WTC11 (cell line): ENCODE results near the gene DOCK8. TPM values are rescaled to one million over a fixed set of nuclear protein-coding genes. Genes with fewer than 3 reads are reported as not detected.

Experiments
- ATAC-seq: fragments of 200-7000 bp; cut with Tn5 transposase; 2 replicates; pipeline ENCODE4 v1.10.0; 2021; ENCODE audit warnings: mild to moderate bottlenecking, moderate library complexity
- CTCF ChIA-PET: fragments of 300-600 bp; sonication (Branson Sonifier 250); formaldehyde crosslinking; loops from one replicate; lab custom pipeline; 2021; ENCODE audit warnings: antibody characterized with exemption; lab: Charles Lee
- POLR2A ChIA-PET: fragments of 350-600 bp; sonication (Branson Sonifier 250); formaldehyde crosslinking; loops from one replicate; lab custom pipeline; 2021; ENCODE audit warnings: antibody characterized with exemption; lab: Charles Lee
- DNase-seq: peaks from one replicate; pipeline ENCODE4 v3.0.0; 2021; ENCODE audit warnings: low spot score
- H3K27ac Mint-ChIP-seq: 2 replicates; pipeline ENCODE4 v1.8.0; 2021; ENCODE audit warnings: mixed read lengths
- H3K27me3 Mint-ChIP-seq: 2 replicates; pipeline ENCODE4 v1.8.0; 2021; ENCODE audit warnings: low read depth, mild to moderate bottlenecking, moderate library complexity, mixed read lengths
- H3K36me3 Mint-ChIP-seq: 2 replicates; pipeline ENCODE4 v1.8.0; 2021; ENCODE audit warnings: mixed read lengths
- H3K4me1 Mint-ChIP-seq: 2 replicates; pipeline ENCODE4 v1.8.0; 2022; ENCODE audit warnings: mixed read lengths
- H3K4me3 Mint-ChIP-seq: 2 replicates; pipeline ENCODE4 v1.8.0; 2021; ENCODE audit warnings: mild to moderate bottlenecking, moderate library complexity, mixed read lengths
- H3K9me3 Mint-ChIP-seq: 2 replicates; pipeline ENCODE4 v1.8.0; 2021; ENCODE audit warnings: mixed read lengths
- ETV6 ChIP-seq: sonication (generic); formaldehyde crosslinking; IDR thresholded peaks from 2 replicates; pipeline ENCODE4 v1.8.1; 2022; ENCODE audit warnings: mild to moderate bottlenecking, missing genetic modification reagents
- FOXK1 ChIP-seq: sonication (generic); formaldehyde crosslinking; IDR thresholded peaks from 2 replicates; pipeline ENCODE4 v1.8.0; 2022; ENCODE audit warnings: mild to moderate bottlenecking, moderate library complexity, missing genetic modification reagents
- FOXP1 ChIP-seq: sonication (generic); formaldehyde crosslinking; IDR thresholded peaks from 2 replicates; pipeline ENCODE4 v1.8.0; 2022; ENCODE audit warnings: missing genetic modification reagents, mild to moderate bottlenecking, moderate library complexity, borderline replicate concordance
- GABPB1 ChIP-seq: sonication (generic); formaldehyde crosslinking; IDR thresholded peaks from 2 replicates; pipeline ENCODE4 v1.8.1; 2023; ENCODE audit warnings: mild to moderate bottlenecking, missing genetic modification reagents
- GRHL2 ChIP-seq: fragments of 250-450 bp; sonication (Bioruptor Pico); IDR thresholded peaks from 2 replicates; pipeline ENCODE4 v1.8.0; 2022; ENCODE audit warnings: mild to moderate bottlenecking, moderate library complexity; ENCODE audit not compliant: insufficient replicate concordance, severe bottlenecking
- SP1 ChIP-seq: sonication (generic); formaldehyde crosslinking; conservative IDR thresholded peaks from 2 replicates; pipeline ENCODE4 v1.8.1; 2022; ENCODE audit warnings: missing genetic modification reagents
- TCF7 ChIP-seq: sonication (generic); formaldehyde crosslinking; IDR thresholded peaks from 2 replicates; pipeline ENCODE4 v1.8.0; 2022; ENCODE audit warnings: mild to moderate bottlenecking, low read depth, missing genetic modification reagents, moderate library complexity
- TEAD1 ChIP-seq: sonication (generic); formaldehyde crosslinking; IDR thresholded peaks from 2 replicates; pipeline ENCODE4 v1.8.0; 2022; ENCODE audit warnings: mild to moderate bottlenecking, missing genetic modification reagents
- TEAD4 ChIP-seq: sonication (generic); formaldehyde crosslinking; IDR thresholded peaks from 2 replicates; pipeline ENCODE4 v1.8.0; 2022; ENCODE audit warnings: mild to moderate bottlenecking, missing genetic modification reagents
- TP53 ChIP-seq: sonication (generic); formaldehyde crosslinking; IDR thresholded peaks from 2 replicates; pipeline ENCODE4 v1.8.1; 2023; ENCODE audit warnings: mild to moderate bottlenecking, missing genetic modification reagents
- ZBTB21 ChIP-seq: sonication (generic); formaldehyde crosslinking; IDR thresholded peaks from 2 replicates; pipeline ENCODE4 v1.8.1; 2023; ENCODE audit warnings: mild to moderate bottlenecking, missing genetic modification reagents, borderline replicate concordance
- ZNF121 ChIP-seq: sonication (generic); formaldehyde crosslinking; IDR thresholded peaks from 2 replicates; pipeline ENCODE4 v1.8.0; 2023; ENCODE audit warnings: missing genetic modification reagents
- ZNF416 ChIP-seq: fragments of 250-450 bp; sonication (Bioruptor Pico); IDR thresholded peaks from 2 replicates; pipeline ENCODE4 v1.9.0; 2021; ENCODE audit warnings: mild to moderate bottlenecking, inconsistent platforms
- ZNF671 ChIP-seq: fragments of 250-450 bp; sonication (Bioruptor Pico); IDR thresholded peaks from 2 replicates; pipeline ENCODE4 v1.8.0; 2021; ENCODE audit warnings: mild to moderate bottlenecking
- total RNA-seq: library from RNA; stranded (reverse); gene quantifications from 3 replicates; pipeline ENCODE4 v1.2.3, GENCODE V29; 2021
- TF ChIP-seq, protein P1 (sequence below): sonication (generic); formaldehyde crosslinking; IDR thresholded peaks from 2 replicates; pipeline ENCODE4 v1.8.1; 2022; ENCODE audit warnings: low read depth, mild to moderate bottlenecking, moderate library complexity, missing genetic modification reagents, borderline replicate concordance
- TF ChIP-seq, protein P2 (sequence below): sonication (generic); formaldehyde crosslinking; IDR thresholded peaks from 2 replicates; pipeline ENCODE4 v1.8.1; 2023; ENCODE audit warnings: mild to moderate bottlenecking, missing genetic modification reagents, moderate library complexity
- TF ChIP-seq, protein P3 (sequence below): fragments of 250-450 bp; sonication (Bioruptor Pico); IDR thresholded peaks from 2 replicates; pipeline ENCODE4 v1.9.0; 2021; ENCODE audit warnings: mild to moderate bottlenecking
- TF ChIP-seq, protein P4 (sequence below): fragments of 200-600 bp; IDR thresholded peaks from 2 replicates; pipeline ENCODE4 v1.8.0; 2022; ENCODE audit warnings: antibody characterized with exemption
- TF ChIP-seq, protein P5 (sequence below): sonication (generic); formaldehyde crosslinking; IDR thresholded peaks from 2 replicates; pipeline ENCODE4 v1.8.1; 2023; ENCODE audit warnings: mild to moderate bottlenecking, missing genetic modification reagents, borderline replicate concordance

The DOCK8 gene
- total RNA-seq, 1 experiment from 2014 or later = 3.2 TPM

DNA sequence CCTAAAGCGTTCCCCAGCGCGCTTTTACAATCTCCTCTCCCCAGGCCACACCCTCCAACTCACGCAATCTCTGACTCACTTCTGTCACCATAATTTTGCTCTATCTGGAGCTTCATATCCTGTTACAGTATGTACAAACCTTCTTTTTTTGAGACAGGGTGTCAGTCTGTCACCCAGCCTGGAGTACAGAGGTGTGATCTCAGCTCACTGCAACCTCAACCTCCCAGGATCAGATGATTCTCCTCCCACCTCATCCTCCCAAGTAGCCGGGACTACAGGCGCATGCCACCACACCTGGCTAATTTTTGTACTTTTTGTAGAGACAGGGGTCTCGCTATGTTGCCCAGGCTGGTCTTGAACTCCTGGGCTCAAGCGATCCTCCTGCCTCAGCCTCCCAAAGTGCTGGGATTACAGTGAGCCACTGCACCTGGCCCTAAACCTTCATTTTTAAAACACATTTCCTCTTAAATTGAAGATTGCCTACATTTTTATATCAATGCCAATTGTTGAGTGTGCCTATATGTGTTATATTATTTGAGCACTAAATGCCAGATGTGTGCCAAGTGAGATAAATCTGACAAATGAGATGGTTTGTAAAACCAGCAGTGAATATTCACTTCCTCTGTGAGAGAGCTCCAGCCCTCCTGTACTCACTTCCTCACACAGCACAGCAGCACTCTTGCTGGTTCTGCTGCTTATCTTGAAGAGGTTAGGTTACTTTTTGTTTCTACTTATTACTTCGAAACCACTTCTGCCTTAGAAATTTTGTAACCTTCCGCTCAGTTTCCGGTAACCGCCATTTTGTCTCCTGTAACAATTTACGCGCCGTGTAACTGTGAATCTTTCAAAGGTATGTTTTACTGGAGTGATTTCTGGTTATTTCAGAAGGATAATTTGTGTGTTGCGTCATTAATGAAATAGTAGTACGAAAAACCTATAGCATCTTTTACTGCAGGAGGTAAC lies 57.9 kb downstream of the DOCK8 start (continued):
- TF ChIP-seq TEAD1 (no peak), ZNF671 (CRISPR knock-in tag) (no peak), FOXK1 (no peak), TCF7 (CRISPR knock-in tag) (no peak), ZNF121 (CRISPR knock-in tag) (no peak), GRHL2 (no peak), ZBTB21 (CRISPR knock-in tag) (no peak), TP53 (CRISPR knock-in tag) (no peak), GABPB1 (no peak)
- TF ChIP-seq, protein P1, sequence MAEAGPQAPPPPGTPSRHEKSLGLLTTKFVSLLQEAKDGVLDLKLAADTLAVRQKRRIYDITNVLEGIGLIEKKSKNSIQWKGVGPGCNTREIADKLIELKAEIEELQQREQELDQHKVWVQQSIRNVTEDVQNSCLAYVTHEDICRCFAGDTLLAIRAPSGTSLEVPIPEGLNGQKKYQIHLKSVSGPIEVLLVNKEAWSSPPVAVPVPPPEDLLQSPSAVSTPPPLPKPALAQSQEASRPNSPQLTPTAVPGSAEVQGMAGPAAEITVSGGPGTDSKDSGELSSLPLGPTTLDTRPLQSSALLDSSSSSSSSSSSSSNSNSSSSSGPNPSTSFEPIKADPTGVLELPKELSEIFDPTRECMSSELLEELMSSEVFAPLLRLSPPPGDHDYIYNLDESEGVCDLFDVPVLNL = no peak
- TF ChIP-seq, protein P2, sequence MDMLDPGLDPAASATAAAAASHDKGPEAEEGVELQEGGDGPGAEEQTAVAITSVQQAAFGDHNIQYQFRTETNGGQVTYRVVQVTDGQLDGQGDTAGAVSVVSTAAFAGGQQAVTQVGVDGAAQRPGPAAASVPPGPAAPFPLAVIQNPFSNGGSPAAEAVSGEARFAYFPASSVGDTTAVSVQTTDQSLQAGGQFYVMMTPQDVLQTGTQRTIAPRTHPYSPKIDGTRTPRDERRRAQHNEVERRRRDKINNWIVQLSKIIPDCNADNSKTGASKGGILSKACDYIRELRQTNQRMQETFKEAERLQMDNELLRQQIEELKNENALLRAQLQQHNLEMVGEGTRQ (CRISPR knock-in tag) = no peak
- TF ChIP-seq, protein P3, sequence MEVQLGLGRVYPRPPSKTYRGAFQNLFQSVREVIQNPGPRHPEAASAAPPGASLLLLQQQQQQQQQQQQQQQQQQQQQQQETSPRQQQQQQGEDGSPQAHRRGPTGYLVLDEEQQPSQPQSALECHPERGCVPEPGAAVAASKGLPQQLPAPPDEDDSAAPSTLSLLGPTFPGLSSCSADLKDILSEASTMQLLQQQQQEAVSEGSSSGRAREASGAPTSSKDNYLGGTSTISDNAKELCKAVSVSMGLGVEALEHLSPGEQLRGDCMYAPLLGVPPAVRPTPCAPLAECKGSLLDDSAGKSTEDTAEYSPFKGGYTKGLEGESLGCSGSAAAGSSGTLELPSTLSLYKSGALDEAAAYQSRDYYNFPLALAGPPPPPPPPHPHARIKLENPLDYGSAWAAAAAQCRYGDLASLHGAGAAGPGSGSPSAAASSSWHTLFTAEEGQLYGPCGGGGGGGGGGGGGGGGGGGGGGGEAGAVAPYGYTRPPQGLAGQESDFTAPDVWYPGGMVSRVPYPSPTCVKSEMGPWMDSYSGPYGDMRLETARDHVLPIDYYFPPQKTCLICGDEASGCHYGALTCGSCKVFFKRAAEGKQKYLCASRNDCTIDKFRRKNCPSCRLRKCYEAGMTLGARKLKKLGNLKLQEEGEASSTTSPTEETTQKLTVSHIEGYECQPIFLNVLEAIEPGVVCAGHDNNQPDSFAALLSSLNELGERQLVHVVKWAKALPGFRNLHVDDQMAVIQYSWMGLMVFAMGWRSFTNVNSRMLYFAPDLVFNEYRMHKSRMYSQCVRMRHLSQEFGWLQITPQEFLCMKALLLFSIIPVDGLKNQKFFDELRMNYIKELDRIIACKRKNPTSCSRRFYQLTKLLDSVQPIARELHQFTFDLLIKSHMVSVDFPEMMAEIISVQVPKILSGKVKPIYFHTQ (CRISPR knock-in tag) = no peak

DNA sequence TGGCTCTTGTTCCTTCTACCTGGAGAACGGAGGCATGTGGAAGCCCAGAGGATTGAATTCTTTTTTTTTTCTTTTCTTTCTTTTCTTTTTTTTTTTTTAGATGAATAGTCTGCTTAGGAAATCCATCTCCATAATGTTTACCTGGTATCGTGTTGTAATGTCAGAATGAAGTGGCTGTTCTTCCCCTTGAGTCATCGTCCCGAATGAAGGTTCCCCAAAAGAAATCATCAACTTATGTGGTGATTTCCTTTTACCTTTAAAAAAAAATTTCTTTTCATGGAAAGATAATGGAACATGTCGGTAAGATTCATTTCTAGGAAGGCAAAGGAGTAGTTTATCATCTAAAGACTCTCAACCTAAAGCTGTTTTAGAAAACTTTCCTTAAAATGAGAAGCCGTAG lies 59.7 kb downstream of the DOCK8 start:
- no peaks in the 10 kb centered on the region for H3K36me3 Mint-ChIP-seq
- no peaks in the 10 kb centered on the region for H3K4me1 Mint-ChIP-seq
- no peak for ATAC-seq
- POLR2A ChIA-PET = no interaction called here
- H3K27me3 Mint-ChIP-seq = no peaks in the 10 kb centered on the region; the same call in 1 of the 2 replicates
- DNase-seq = no peak
- CTCF ChIA-PET = no interaction called here
- no peaks in the 10 kb centered on the region for H3K9me3 Mint-ChIP-seq
- H3K27ac Mint-ChIP-seq = no peak overlapping the region
- H3K4me3 Mint-ChIP-seq = no peak overlapping the region
- TF ChIP-seq TEAD1 (no peak), ETV6 (no peak), TEAD4 (no peak), GRHL2 (no peak), SP1 (no peak)
- TF ChIP-seq, protein P4, sequence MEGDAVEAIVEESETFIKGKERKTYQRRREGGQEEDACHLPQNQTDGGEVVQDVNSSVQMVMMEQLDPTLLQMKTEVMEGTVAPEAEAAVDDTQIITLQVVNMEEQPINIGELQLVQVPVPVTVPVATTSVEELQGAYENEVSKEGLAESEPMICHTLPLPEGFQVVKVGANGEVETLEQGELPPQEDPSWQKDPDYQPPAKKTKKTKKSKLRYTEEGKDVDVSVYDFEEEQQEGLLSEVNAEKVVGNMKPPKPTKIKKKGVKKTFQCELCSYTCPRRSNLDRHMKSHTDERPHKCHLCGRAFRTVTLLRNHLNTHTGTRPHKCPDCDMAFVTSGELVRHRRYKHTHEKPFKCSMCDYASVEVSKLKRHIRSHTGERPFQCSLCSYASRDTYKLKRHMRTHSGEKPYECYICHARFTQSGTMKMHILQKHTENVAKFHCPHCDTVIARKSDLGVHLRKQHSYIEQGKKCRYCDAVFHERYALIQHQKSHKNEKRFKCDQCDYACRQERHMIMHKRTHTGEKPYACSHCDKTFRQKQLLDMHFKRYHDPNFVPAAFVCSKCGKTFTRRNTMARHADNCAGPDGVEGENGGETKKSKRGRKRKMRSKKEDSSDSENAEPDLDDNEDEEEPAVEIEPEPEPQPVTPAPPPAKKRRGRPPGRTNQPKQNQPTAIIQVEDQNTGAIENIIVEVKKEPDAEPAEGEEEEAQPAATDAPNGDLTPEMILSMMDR = no peak

DNA sequence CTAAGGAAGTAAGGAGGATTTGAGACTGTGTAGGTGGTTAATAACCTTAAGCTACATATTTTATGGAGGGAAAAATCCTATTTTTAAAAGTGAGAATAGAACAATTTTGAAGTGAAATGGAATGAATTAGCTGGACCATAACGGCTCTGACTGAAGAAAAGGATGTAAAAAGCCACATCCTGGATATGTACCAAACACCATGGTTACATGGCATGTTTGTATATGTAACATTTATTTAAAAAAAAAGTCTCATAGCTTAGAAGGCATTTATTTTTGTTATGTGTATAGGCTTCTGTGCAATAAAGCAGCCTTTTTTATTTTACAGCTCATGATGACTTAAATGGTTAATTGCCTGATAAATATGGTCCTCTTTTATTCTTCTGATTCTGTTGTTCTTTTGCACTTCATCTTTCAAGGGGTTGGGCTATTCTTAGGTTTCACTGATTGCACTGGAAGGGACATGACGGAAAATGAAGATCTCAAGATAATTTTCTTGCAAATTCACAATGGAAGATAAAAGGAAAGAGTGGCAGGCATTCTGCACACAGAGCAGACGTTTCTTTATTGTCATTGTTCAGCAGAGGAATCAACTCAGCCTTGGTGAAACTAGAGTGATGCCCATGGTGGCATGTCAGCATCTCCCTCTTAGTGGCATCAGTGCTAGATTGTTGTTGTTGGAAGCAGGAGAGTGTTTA lies 63.1 kb downstream of the DOCK8 start:
- ChIA-PET CTCF (interaction anchor here (1.1 kb wide), 1 partner anchor 15 kb away, joined by 3 read pairs; no protein-coding TSS in a partner anchor), POLR2A (no interaction called here)
- H3K4me1 Mint-ChIP-seq = no peaks in the 10 kb centered on the region
- no peaks in the 10 kb centered on the region for H3K36me3 Mint-ChIP-seq
- no peak overlapping the region for H3K4me3 Mint-ChIP-seq
- DNase-seq (no peak), ATAC-seq (no peak)
- no peaks in the 10 kb centered on the region for H3K9me3 Mint-ChIP-seq
- H3K27ac Mint-ChIP-seq = no peak overlapping the region
- no peaks in the 10 kb centered on the region for H3K27me3 Mint-ChIP-seq
- TF ChIP-seq ZNF416 (CRISPR knock-in tag) = no peak
- TF ChIP-seq ZNF671 (CRISPR knock-in tag) = no peak
- TF ChIP-seq, protein P5, sequence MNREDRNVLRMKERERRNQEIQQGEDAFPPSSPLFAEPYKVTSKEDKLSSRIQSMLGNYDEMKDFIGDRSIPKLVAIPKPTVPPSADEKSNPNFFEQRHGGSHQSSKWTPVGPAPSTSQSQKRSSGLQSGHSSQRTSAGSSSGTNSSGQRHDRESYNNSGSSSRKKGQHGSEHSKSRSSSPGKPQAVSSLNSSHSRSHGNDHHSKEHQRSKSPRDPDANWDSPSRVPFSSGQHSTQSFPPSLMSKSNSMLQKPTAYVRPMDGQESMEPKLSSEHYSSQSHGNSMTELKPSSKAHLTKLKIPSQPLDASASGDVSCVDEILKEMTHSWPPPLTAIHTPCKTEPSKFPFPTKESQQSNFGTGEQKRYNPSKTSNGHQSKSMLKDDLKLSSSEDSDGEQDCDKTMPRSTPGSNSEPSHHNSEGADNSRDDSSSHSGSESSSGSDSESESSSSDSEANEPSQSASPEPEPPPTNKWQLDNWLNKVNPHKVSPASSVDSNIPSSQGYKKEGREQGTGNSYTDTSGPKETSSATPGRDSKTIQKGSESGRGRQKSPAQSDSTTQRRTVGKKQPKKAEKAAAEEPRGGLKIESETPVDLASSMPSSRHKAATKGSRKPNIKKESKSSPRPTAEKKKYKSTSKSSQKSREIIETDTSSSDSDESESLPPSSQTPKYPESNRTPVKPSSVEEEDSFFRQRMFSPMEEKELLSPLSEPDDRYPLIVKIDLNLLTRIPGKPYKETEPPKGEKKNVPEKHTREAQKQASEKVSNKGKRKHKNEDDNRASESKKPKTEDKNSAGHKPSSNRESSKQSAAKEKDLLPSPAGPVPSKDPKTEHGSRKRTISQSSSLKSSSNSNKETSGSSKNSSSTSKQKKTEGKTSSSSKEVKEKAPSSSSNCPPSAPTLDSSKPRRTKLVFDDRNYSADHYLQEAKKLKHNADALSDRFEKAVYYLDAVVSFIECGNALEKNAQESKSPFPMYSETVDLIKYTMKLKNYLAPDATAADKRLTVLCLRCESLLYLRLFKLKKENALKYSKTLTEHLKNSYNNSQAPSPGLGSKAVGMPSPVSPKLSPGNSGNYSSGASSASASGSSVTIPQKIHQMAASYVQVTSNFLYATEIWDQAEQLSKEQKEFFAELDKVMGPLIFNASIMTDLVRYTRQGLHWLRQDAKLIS (CRISPR knock-in tag) = no peak
- no peak for TF ChIP-seq FOXP1 (CRISPR knock-in tag)
